Astrocyte of the spinal cord (primary cell): ENCODE measurements around the gene OPTC.

Source experiments
- DNase-seq: peaks from one replicate; pipeline ENCODE4 v3.0.0; 2011; ENCODE audit warnings: low read depth, low spot score
- H3K4me3 ChIP-seq: 2 replicates; pipeline ENCODE4 v1.5.1; 2011; ENCODE audit warnings: low read depth, mild to moderate bottlenecking, low read length, moderate library complexity
- CTCF ChIP-seq: IDR thresholded peaks from 2 replicates; pipeline ENCODE4 v1.5.1; 2012; ENCODE audit warnings: low read depth, mild to moderate bottlenecking, low read length, inconsistent platforms
- in situ Hi-C: cut with HindIII; loops from 2 replicates; pipeline ENCODE4 v1.10.0; 2017; ENCODE audit warnings: low sequenced_read_pairs

OPTC gene

GRCh38 chr1:203548892-203549291, 54.9 kb downstream of the OPTC start:
- no peak overlapping the region for H3K4me3 ChIP-seq
- no peak for DNase-seq
- no peak for TF ChIP-seq CTCF
- in situ Hi-C loops, result no loop called here

- no peak for DNase-seq
- in situ Hi-C loops, result no loop called here
- H3K4me3 ChIP-seq, result no peak overlapping the region
- no peak for TF ChIP-seq CTCF
Observed at GRCh38 chr1:203549309-203549708, 55.4 kb downstream of the OPTC start.

- no peak for DNase-seq
- TF ChIP-seq CTCF, result no peak
- no peak overlapping the region for H3K4me3 ChIP-seq
- in situ Hi-C loops, result no loop called here
Observed at GRCh38 chr1:203550846-203551245, 56.9 kb downstream of the OPTC start.

DNA sequence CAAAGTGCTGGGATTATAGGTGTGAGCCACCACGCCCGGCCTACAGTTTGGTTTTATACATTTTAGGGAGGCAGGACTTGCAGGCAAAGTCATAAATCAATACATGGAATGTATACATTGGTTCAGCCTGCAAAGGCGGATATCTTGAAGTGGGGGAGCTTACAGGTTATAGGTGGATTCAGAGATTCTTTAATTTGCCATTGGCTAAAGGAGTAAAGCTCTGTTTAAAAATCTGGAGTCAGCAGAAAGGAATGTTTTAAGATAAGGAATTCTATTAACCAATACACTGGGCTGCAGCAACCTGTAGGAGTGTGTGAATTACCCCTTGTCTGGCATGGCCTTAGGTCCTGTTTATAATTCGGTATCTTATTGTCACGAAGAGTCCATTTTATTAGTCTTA, 57.6 kb downstream of the OPTC start:
- H3K4me3 ChIP-seq, result no peak overlapping the region
- no peak for TF ChIP-seq CTCF
- DNase-seq, result no peak
- in situ Hi-C loops, result no loop called here

DNA sequence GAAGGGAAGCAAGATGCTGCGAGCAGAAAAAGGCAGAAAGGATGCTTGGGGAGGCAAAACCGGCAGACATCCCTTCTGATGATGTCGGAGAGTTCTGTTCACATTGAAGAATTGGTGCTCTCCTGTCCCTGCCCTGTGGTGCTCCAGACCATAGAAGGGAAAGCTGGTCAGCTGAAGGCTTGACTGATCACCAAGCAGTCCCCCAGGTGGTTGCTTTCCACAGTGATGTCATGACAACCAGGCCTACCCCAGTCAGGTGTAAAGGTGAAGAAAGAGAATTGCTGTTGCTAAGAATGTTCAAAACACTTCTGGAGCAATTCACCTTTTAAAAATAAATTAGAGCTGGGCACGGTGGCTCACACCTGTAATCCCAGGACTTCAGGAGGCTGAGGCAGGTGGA, 59.5 kb downstream of the OPTC start:
- H3K4me3 ChIP-seq, result no peak overlapping the region
- no peak for TF ChIP-seq CTCF
- DNase-seq, result no peak
- in situ Hi-C loops, result no loop called here

DNA sequence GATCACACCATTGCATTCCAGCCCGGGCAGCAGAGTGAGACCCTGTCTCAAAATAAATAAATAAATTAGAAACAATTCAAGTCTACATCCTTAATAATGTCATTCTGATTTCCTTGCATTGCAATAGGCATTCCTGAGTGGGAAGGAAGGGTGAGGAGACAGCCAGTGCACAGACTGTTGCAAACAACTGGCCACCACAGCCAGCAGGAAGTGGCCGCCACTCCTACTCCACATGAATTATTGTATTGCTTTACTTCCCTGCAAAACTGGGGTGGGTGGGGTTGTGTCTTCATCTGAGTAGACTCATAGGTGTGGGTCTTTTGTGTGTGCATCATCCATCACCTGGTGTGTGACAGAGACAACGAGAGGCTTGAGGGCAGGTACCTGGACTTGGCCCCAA, 60.1 kb downstream of the OPTC start:
- H3K4me3 ChIP-seq, result no peak overlapping the region
- no peak for TF ChIP-seq CTCF
- in situ Hi-C loops, result no loop called here
- DNase-seq, result no peak

DNA sequence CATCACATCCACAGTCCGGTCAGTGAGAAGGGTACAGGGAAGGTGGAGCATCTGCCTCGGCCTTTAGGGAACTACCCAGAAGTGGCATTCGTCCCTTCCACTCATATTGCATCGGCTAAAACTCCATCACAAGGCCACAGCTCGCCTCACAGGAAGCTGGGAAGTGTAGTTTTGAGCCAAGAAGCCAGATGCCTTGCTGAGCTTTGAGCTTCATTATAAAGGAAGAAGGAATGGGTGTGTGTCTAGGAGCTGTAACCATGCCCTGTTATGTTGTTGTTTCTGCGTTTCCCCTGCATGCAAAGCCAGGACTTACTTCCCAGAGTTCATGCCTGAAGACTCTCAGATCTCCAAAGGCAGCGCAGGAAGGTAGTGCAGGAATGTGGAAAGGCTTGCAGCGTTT, 61.1 kb downstream of the OPTC start:
- TF ChIP-seq CTCF, result no peak
- H3K4me3 ChIP-seq, result no peak overlapping the region
- in situ Hi-C loops, result no loop called here
- DNase-seq, result no peak
